H9 (cell line): Measurements from ENCODE around the gene FBXL13. TPM values are rescaled to one million over a fixed set of nuclear protein-coding genes. Genes with fewer than 3 reads are reported as not detected.
"Not testable (repeated sequence)": the region's sequence is repeated elsewhere in the genome, so short reads cannot be mapped to it uniquely, and the experiment has no call there.

Experiments used
- DNase-seq: peaks from one replicate; pipeline ENCODE4 v3.0.0-alpha.2; 2017
- H2AFZ ChIP-seq: one replicate; pipeline ENCODE4 v1.6.1; 2013; ENCODE audit warnings: mild to moderate bottlenecking, low read length, control low read depth, moderate library complexity
- H2AK5ac ChIP-seq: 2 replicates; pipeline ENCODE4 v1.6.1; 2013; ENCODE audit warnings: low read length, control low read depth, mixed read lengths; ENCODE audit not compliant: insufficient read length
- H2BK120ac ChIP-seq: one replicate; pipeline ENCODE4 v1.6.1; 2013; ENCODE audit warnings: low read depth, mild to moderate bottlenecking, low read length, control low read depth, inconsistent platforms; ENCODE audit not compliant: poor library complexity, severe bottlenecking
- H2BK12ac ChIP-seq: 2 replicates; pipeline ENCODE4 v1.6.1; 2013; ENCODE audit warnings: low read length, control low read depth, mixed read lengths, low read depth; ENCODE audit not compliant: insufficient read length
- H2BK15ac ChIP-seq: 2 replicates; pipeline ENCODE4 v1.6.1; 2013; ENCODE audit warnings: low read depth, low read length, control low read depth
- H2BK20ac ChIP-seq: one replicate; pipeline ENCODE4 v1.6.1; 2013; ENCODE audit warnings: low read depth, mild to moderate bottlenecking, low read length, control low read depth, inconsistent platforms; ENCODE audit not compliant: poor library complexity, severe bottlenecking
- H2BK5ac ChIP-seq: 2 replicates; pipeline ENCODE4 v1.6.1; 2013; ENCODE audit warnings: low read length, control low read depth, mixed read lengths; ENCODE audit not compliant: insufficient read length
- H3K14ac ChIP-seq: 2 replicates; pipeline ENCODE4 v1.6.1; 2013; ENCODE audit warnings: low read length, control low read depth; ENCODE audit not compliant: insufficient read depth
- H3K18ac ChIP-seq: 2 replicates; pipeline ENCODE4 v1.6.1; 2013; ENCODE audit warnings: low read depth, mild to moderate bottlenecking, mixed read lengths, low read length, control low read depth; ENCODE audit not compliant: insufficient read length
- H3K23ac ChIP-seq: 2 replicates; pipeline ENCODE4 v1.6.1; 2013; ENCODE audit warnings: low read length, control low read depth, mixed read lengths, low read depth; ENCODE audit not compliant: insufficient read length
- H3K23me2 ChIP-seq: 2 replicates; pipeline ENCODE4 v1.6.1; 2013; ENCODE audit warnings: low read depth, mild to moderate bottlenecking, mixed read lengths, low read length, control low read depth; ENCODE audit not compliant: insufficient read length, poor library complexity, severe bottlenecking
- H3K27ac ChIP-seq: 2 replicates; pipeline ENCODE4 v1.5.1; 2013; ENCODE audit warnings: low read length, control low read depth, mixed read lengths, low read depth; ENCODE audit not compliant: insufficient read length
- H3K27me3 ChIP-seq: 2 replicates; pipeline ENCODE4 v1.6.1; 2013; ENCODE audit warnings: low read length, control low read depth, inconsistent platforms; ENCODE audit not compliant: insufficient read depth
- H3K4ac ChIP-seq: 2 replicates; pipeline ENCODE4 v1.6.1; 2013; ENCODE audit warnings: low read depth, mild to moderate bottlenecking, control low read depth, inconsistent platforms, low read length, moderate library complexity
- H3K4me1 ChIP-seq: 2 replicates; pipeline ENCODE4 v1.6.1; 2013; ENCODE audit warnings: low read length, control low read depth, inconsistent platforms; ENCODE audit not compliant: insufficient read depth
- H3K4me2 ChIP-seq: 2 replicates; pipeline ENCODE4 v1.6.1; 2013; ENCODE audit warnings: low read length, control low read depth, mixed read lengths; ENCODE audit not compliant: insufficient read length, insufficient read depth
- H3K56ac ChIP-seq: 2 replicates; pipeline ENCODE4 v1.6.1; 2013; ENCODE audit warnings: low read depth, mild to moderate bottlenecking, mixed read lengths, low read length, control low read depth; ENCODE audit not compliant: insufficient read length
- H3K79me1 ChIP-seq: 2 replicates; pipeline ENCODE4 v1.6.1; 2013; ENCODE audit warnings: low read depth, mild to moderate bottlenecking, moderate library complexity, low read length, control low read depth, inconsistent platforms; ENCODE audit not compliant: insufficient read depth, poor library complexity, severe bottlenecking
- H3K79me2 ChIP-seq: 2 replicates; pipeline ENCODE4 v1.6.1; 2013; ENCODE audit warnings: low read length, control low read depth, inconsistent platforms; ENCODE audit not compliant: insufficient read depth
- H3K9ac ChIP-seq: 2 replicates; pipeline ENCODE4 v1.6.1; 2013; ENCODE audit warnings: low read length, control low read depth, mixed read lengths; ENCODE audit not compliant: insufficient read length; ENCODE audit errors: extremely low read depth
- H3K9me3 ChIP-seq: one replicate; pipeline ENCODE4 v1.6.1; 2013; ENCODE audit warnings: low read depth, low read length, inconsistent platforms; ENCODE audit not compliant: control insufficient read depth
- H3T11ph ChIP-seq: one replicate; pipeline ENCODE4 v1.6.1; 2013; ENCODE audit warnings: mild to moderate bottlenecking, low read length, control low read depth, inconsistent platforms
- H4K20me1 ChIP-seq: one replicate; pipeline ENCODE4 v1.6.1; 2013; ENCODE audit not compliant: control insufficient read depth, insufficient read length, insufficient read depth
- H4K5ac ChIP-seq: 2 replicates; pipeline ENCODE4 v1.6.1; 2013; ENCODE audit warnings: low read depth, mild to moderate bottlenecking, mixed read lengths, low read length, control low read depth; ENCODE audit not compliant: insufficient read length
- H4K8ac ChIP-seq: replicated peaks from 2 replicates; pipeline ENCODE4 v1.6.1; 2013; ENCODE audit warnings: low read length, control low read depth, mixed read lengths, low read depth; ENCODE audit not compliant: insufficient read length
- H4K91ac ChIP-seq: 2 replicates; pipeline ENCODE4 v1.6.1; 2013; ENCODE audit warnings: low read depth, mild to moderate bottlenecking, moderate library complexity, mixed read lengths, low read length, control low read depth; ENCODE audit not compliant: insufficient read length
- H3K27ac Mint-ChIP-seq, 3 experiments: 2 replicates in 2 of 3; 3 replicates in 1 of 3; pipeline ENCODE4 v1.8.0; 2020 to 2021; ENCODE audit warnings: mixed read lengths in 3 of 3, mild to moderate bottlenecking in 1 of 3, moderate library complexity in 1 of 3
- H3K27me3 Mint-ChIP-seq: 2 replicates; pipeline ENCODE4 v1.8.0; 2021; ENCODE audit warnings: low read depth, mild to moderate bottlenecking, moderate library complexity, mixed read lengths
- H3K36me3 Mint-ChIP-seq, 3 experiments: 2 replicates in 2 of 3; 3 replicates in 1 of 3; pipeline ENCODE4 v1.8.0; 2020 to 2021; ENCODE audit warnings: low read depth in 3 of 3, mixed read lengths in 3 of 3; ENCODE audit not compliant: insufficient read depth in 1 of 3
- H3K4me1 Mint-ChIP-seq, 2 experiments: 2 replicates each; pipeline ENCODE4 v1.8.0; 2020; ENCODE audit warnings: mixed read lengths in 2 of 2
- H3K4me3 Mint-ChIP-seq, 2 experiments: 2 replicates in 1 of 2; 3 replicates in 1 of 2; pipeline ENCODE4 v1.8.0; 2020 to 2021; ENCODE audit warnings: mild to moderate bottlenecking in 2 of 2, mixed read lengths in 2 of 2, moderate library complexity in 1 of 2
- H3K9me3 Mint-ChIP-seq, 2 experiments: 2 replicates in 1 of 2; 3 replicates in 1 of 2; pipeline ENCODE4 v1.8.0; 2020; ENCODE audit warnings: mild to moderate bottlenecking in 2 of 2, mixed read lengths in 2 of 2, moderate library complexity in 1 of 2
- CTCF ChIP-seq: fragments of 200-600 bp; sonication (generic); conservative IDR thresholded peaks from 3 replicates; pipeline ENCODE4 v1.8.0; 2021; ENCODE audit warnings: antibody characterized with exemption, mild to moderate bottlenecking
- WGBS: extraction: QIAGEN DNeasy Blood & Tissue Kit; methylation state at CpG from one replicate; pipeline ENCODE4 v1.1.7; 2013; ENCODE audit warnings: missing lambda C conversion rate, low lambda C conversion rate, mixed read lengths; ENCODE audit not compliant: insufficient read length; ENCODE audit errors: extremely low coverage; 5-methylcytosine and 5-hydroxymethylcytosine counted together
- total RNA-seq: library from RNA; stranded (reverse); gene quantifications from 2 replicates; pipeline ENCODE4 v1.2.1, GENCODE V29; 2021

The FBXL13 gene
- total RNA-seq, 1 experiment from 2014 or later: 4.4 TPM

- H3K4ac ChIP-seq: no peak overlapping the region
- H3K56ac ChIP-seq: no peak overlapping the region
- no peak overlapping the region for H3K27ac ChIP-seq
- H3T11ph ChIP-seq: no peak overlapping the region
- H4K5ac ChIP-seq: no peak overlapping the region
- no peak overlapping the region for H2AFZ ChIP-seq
- no peaks in the 10 kb centered on the region for H3K27me3 ChIP-seq
- no peak overlapping the region for H2AK5ac ChIP-seq
- H3K27ac Mint-ChIP-seq: no peak overlapping the region
- H3K36me3 Mint-ChIP-seq: peaks cover 3 to 24% (median 4%) of the 10 kb centered on the region in 3 experiments; a peak in 5 of 7 replicates
- no peak overlapping the region for H2BK5ac ChIP-seq
- H4K8ac ChIP-seq: no peak overlapping the region
- H4K91ac ChIP-seq: no peak overlapping the region
- TF ChIP-seq CTCF: no peak
- H3K27me3 Mint-ChIP-seq: no peaks in the 10 kb centered on the region
- no peak for DNase-seq
- H3K79me2 ChIP-seq: no peaks in the 10 kb centered on the region
- no peak overlapping the region for H3K9ac ChIP-seq
- no peaks in the 10 kb centered on the region for H3K4me1 ChIP-seq
- no peaks in the 10 kb centered on the region for H3K79me1 ChIP-seq
- H2BK20ac ChIP-seq: no peak overlapping the region
- H3K4me1 Mint-ChIP-seq: peaks cover 11 to 19% of the 10 kb centered on the region in 2 experiments
- no peaks in the 10 kb centered on the region for H3K9me3 ChIP-seq
- no peak overlapping the region for H3K18ac ChIP-seq
- no peak overlapping the region for H2BK15ac ChIP-seq
- H3K9me3 Mint-ChIP-seq: peaks cover 2 to 7% of the 10 kb centered on the region in 2 experiments; a peak in 2 of 5 replicates
- H2BK120ac ChIP-seq: no peak overlapping the region
- no peaks in the 10 kb centered on the region for H3K23me2 ChIP-seq
- no peak overlapping the region for H3K23ac ChIP-seq
- H3K14ac ChIP-seq: no peak overlapping the region
- no peak overlapping the region for H3K4me2 ChIP-seq
- H4K20me1 ChIP-seq: no peaks in the 10 kb centered on the region
- H3K4me3 Mint-ChIP-seq: no peak overlapping the region
- no peak overlapping the region for H2BK12ac ChIP-seq
Measured at GRCh38 chr7:102908676-102909075, 165.9 kb downstream of the FBXL13 start.

- H4K91ac ChIP-seq, H3K9me3 Mint-ChIP-seq, H3K9ac ChIP-seq, H3K18ac ChIP-seq, H3K79me2 ChIP-seq, H3K4me1 Mint-ChIP-seq, H3K4me1 ChIP-seq, H4K5ac ChIP-seq, H2BK120ac ChIP-seq, H2BK20ac ChIP-seq, H2AK5ac ChIP-seq, H3K27me3 ChIP-seq, H3K14ac ChIP-seq, H3T11ph ChIP-seq, H2BK5ac ChIP-seq, H3K4me2 ChIP-seq, H3K27ac Mint-ChIP-seq, H3K9me3 ChIP-seq, H3K56ac ChIP-seq, H3K27me3 Mint-ChIP-seq, H2BK15ac ChIP-seq, DNase-seq, H3K79me1 ChIP-seq, H4K20me1 ChIP-seq, H4K8ac ChIP-seq, H3K4ac ChIP-seq, H3K23ac ChIP-seq, H3K23me2 ChIP-seq, H2AFZ ChIP-seq, H3K4me3 Mint-ChIP-seq, H3K27ac ChIP-seq, H2BK12ac ChIP-seq: not testable (repeated sequence)
- peaks cover 0 to 27% (median 1%) of the 10 kb centered on the region in 3 experiments; a peak in 3 of 7 replicates for H3K36me3 Mint-ChIP-seq
- WGBS: no CpG with 5 or more reads among the region's 1 CpG
Measured at GRCh38 chr7:102903576-102903975, 171.0 kb downstream of the FBXL13 start.
